ENCODE measurements around the gene GLP1R. TPM values are rescaled to one million over a fixed set of nuclear protein-coding genes. Genes with fewer than 3 reads are reported as not detected.

Gene GLP1R
- total RNA-seq, 1 donor from 2014 or later, result not detected

DNA sequence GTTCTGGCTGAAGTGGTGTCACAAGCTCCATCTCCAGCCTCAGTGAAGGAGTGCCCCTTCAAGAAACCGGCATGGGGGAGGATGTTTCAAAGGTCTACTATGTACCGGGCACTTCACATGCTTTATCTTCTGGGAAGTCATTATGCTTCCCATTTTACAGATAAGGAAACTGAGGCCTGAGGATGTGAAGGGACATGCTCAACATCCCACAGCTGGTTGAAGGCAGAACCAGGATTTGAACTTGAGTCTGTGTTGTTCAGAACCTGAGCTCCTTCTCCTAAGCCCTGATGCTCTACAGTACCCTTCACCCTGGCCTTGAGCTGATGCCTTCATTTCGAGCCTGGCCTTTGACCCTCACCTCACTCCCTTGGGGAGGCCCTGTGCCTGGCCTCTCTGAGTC is 13.0 kb downstream of the GLP1R start:
- intact Hi-C loops (cut with micrococcal nuclease), result no loop called here

DNA sequence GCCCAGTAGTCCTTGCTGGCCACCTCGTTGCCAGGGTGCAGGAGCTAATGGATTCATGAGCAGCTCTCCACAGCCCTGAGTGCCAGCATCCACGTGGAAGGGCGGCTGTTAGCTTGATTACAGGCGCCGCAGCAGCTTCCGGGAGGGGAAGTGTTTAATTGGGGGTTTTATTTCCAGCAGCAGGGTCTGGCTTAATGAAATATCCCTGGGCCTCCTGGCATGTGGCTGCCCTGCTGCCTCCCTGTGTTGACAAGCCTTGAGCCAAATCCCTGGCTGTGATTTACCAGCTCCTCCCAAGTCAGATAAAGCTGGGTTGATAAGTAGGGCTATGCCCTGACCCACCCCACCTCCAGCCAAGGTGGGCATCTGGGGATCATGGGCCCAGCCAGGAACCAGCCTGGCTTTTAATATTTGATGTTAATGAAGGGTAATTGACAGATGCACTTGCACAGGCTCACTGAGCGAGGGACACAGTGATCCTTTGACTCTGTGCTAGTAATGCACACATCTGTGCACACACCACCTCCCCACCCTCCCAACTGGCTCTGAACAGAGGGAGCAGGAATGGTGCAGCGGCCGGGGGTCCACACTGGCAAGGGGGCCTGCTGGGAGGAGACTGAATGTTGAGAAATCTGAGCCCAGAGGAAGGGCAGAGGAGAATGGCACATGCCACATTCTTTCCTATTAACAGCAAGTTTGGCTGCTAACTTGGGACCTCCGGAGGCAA is 13.6 kb downstream of the GLP1R start:
- intact Hi-C loops (cut with micrococcal nuclease), result no loop called here

DNA sequence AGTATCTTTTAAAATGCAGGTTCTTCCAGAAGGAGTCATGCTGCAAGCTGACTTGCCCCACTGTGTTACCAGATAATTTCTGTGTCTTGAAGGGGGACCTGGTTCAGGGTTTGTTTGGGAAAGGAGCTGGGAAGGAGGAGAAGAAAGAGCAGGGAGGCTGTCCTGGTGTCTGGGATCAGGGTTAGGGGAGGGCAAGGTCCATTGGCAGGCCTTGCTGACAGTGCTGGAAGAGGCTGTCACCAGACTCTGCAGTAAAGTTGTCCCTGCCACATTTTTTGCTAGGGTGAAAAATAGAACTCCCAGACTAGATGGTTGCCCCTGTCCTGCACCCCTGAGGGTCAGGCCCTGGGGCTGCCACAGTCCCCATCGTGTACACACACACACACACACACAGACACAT is 14.9 kb downstream of the GLP1R start:
- intact Hi-C loops (cut with micrococcal nuclease), result no loop called here

DNA sequence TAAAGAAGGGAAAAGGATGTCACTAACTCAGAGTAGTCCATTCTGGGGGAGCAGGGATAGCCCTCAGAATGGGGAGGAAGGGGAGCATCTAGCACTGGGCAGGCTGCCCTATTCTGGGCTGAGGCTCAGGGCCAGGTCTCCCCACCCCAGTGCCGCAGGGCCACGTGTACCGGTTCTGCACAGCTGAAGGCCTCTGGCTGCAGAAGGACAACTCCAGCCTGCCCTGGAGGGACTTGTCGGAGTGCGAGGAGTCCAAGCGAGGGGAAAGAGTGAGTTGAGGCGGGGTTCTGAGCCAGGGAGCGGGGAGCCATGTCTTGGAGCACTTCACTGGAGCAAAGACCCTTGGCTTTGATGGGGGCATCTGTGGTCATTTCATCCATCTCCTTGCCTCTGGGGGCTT is 17.0 kb downstream of the GLP1R start:
- intact Hi-C loops (cut with micrococcal nuclease), result no loop called here

DNA sequence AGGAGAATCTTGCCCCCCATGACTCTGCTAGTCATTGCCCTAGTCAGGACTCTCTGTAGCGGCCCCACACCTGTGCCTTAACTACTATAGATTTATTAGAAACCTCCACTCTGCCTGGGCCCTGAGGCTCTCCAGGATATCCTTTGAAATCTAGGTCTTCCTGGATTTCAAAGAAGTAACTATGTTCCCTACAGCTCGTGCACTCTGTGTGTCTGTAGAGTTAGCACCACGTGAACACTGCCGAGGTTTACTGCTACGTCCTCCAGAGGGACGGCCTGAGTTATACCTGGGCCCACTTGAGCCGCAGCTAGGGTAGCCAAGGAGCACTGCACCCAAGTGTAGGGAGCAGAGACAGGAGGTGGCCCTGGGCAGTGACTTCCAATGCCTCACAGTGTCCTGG is 19.8 kb downstream of the GLP1R start:
- intact Hi-C loops (cut with micrococcal nuclease), result no loop called here

DNA sequence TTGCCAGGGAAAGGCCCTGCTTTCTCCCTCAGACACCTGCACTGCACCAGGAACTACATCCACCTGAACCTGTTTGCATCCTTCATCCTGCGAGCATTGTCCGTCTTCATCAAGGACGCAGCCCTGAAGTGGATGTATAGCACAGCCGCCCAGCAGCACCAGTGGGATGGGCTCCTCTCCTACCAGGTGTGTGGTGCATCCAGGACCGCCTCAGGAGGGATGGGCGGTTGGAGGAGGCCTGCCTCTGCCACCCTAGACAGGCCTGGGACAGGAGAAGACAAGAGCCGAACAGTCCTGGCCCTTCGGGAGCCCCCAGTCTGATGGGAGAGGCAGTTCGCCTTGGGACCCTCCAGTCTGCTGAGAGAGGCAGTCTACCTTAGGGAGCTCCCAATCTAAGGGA is 24.2 kb downstream of the GLP1R start:
- intact Hi-C loops (cut with micrococcal nuclease), result no loop called here

DNA sequence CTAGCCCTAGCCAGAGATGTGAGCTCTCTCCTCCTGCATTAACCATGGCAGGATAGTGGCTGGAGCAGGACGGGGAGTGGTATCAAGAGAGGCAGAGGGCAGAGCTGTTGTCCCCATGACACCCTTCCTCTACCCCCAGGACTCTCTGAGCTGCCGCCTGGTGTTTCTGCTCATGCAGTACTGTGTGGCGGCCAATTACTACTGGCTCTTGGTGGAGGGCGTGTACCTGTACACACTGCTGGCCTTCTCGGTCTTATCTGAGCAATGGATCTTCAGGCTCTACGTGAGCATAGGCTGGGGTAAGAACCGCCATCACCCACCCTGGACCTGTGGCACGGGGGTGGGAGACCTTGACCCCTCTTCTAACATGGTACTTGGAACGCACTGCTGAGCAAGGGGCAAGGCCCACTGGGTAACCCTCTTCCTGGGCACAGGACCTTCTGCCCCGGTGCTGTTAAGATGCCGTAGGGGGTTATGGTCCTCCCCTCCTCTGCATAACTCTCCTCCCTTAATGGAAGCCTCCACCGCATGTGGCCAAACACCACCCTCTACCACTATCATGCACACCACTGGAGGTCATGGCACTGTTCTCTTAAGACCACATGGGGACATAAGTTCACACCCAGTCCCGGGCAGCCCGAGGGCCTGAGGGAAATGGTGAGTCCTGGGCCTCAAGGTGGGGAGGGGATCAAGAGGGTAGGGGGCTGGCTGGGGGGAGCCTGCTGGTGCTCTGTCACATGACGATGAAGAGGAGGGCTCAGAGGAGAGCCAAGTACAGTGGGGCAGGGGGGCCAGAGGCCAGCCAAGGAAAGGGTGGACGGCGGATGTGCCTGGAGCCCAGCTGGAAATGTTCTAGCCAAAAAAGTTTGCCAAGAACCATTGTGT is 25.1 kb downstream of the GLP1R start:
- intact Hi-C loops (cut with micrococcal nuclease), result no loop called here

DNA sequence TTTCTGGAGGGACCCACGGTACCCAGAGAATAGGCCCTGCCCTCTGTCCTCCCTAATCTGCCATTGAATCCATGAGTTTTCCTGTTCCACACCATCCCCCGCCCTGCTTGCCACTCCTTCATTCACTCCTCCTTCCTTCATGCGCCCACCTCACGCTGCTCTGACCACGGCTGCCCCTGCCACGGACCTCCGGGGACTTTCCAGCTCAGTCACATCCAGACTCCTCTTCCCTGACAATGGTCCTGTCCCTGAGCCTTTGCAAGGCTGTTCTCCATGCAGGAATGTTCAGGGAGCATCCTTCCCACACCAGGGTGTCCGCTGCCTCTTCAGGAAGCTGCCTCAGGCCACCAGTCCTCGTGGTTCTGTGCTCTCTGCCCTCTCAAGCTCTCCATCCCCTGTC is 25.9 kb downstream of the GLP1R start:
- intact Hi-C loops (cut with micrococcal nuclease), result no loop called here

DNA sequence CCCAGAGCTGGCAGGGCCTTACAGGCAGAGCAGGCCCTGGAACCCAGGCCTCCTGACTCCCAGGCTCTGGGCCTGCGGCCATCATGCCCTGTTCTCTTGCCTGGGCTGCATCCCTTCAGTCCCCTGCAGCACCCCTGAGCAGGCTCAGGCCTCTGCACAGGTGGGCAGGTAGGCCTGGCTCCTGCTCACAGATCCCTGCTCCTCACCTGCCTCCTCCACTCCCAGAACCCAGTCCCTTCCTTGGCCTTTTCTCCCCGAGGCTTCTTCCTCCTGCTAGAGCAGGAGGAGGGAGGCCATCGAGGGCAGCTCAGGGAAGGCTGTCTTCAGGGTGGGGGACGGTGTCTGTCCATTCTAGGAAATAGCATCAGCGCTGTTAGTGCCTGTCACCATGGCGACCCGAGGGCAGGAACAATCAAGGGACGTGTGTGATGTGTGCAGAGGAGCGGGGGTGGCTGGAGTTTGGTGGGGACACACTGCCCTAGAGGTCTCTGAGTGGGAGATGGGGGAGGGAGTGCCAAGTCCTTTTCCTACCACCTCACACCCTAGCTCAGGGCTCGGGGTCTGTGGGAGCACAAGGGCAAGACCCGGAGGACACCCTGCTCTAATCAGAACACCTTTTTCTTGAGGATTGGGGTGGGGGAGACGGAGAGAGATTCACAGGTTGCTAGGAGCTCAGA is 26.6 kb downstream of the GLP1R start:
- intact Hi-C loops (cut with micrococcal nuclease), result no loop called here

DNA sequence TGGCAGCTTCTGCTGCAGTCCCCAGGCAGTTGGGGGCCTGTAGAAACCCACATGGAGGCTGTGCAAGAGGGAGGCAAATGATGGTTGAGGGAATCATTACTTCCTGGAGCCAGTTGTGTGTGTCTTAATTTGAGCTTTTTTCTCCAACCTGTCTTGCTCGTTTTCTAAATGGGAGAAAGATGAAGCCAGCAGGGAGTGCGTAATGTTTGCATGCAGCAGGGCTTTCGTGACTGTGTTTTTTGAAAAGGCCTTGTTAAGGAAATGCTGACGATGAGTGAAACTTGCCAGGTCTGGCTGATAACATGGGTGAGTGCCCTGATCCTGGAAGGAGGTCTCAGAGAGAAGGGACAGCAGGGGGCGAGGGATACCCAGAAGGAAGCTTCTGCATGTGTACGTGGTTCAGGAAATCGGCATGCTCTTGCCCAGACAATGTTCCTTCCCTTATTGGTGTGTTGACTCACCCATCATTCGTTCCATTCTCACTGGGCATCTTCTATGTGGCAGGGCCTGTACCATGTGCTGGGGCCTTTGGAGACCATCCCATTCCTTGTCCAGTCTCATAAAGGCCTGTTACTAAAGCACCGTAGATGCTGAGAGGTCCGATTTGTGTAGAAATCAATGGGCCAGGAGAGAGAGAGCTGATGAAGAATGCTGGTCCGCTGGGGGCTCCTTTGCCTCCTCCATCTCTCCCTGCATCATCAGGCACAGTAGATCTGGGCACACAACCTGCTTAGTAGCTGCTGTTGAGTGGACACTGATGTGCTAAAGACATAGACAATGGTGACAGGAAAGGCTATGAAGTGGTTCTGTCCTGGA is 27.4 kb downstream of the GLP1R start:
- intact Hi-C loops (cut with micrococcal nuclease), result no loop called here

DNA sequence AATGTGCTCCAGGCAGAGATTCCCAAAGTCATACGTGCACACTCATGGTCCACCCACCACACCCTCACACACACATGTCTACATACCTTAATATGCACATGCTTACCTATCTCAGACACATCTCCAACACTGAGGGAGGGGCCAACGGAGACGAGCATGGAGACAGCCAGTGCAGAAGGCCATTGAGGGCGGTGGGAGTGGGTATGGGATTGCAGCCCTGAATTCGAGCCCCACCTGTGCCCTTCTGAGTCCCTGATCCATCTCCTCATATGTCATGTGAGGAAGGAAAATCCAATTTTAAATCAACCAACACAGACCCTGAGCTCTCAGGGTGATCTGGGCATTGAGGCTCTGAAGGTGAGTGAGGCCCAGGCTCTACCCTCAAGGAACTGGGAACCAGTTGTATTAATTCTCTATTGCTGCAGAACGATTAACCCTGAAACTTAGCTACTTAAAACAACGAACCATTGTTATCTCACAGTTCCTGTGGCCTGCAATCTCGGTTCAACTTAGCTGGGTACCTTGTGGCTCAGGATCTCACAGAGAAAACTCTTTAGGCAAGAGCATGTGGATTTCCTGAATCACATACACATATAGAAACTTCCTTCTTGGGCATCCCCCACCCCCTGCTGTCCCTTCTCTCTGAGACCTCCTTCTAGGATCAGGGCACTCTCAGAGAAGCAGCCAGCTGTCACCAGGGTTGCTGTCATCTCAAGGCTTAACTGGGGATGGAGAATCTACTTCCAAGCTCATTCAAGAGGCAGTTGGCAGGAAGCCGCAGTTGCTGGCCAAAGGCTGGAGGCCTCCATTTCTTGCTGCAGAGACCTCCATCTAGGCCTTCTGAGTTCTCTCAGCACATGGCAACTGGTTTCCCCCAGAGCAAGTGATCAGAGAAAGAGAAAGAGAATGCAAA is 28.3 kb downstream of the GLP1R start:
- intact Hi-C loops (cut with micrococcal nuclease), result no loop called here

DNA sequence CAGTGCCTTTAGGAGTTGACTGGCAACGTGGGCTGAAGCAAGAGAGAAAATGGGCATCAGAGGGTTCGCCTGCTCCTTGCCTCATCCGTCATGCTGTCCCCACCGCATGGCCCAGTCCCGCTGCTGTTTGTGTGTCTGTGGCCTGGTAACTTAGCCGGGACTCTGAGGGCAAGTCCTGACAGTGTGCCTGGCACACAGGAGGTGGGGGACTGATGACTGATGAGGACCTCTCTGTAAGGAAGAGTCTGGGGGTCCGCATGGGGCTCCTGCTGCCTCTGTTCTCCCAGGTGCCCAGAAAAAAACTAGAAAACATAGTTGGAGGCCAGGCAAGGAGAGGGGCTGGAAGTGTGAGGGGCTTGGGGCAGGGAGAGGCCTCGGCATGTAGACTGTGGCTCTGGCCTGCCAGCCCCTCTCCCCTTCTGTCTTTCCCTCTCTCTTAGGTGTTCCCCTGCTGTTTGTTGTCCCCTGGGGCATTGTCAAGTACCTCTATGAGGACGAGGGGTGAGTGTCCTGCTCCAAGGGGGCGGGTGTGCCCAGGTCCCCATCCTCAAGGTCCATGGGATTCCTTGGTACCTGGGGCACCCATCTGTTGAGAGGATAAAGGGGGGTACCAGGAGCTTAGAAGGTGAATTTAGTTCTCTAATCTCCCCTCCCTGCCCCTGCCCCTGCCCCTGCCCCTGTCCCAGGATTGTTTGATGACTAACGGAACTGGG is 29.5 kb downstream of the GLP1R start:
- intact Hi-C loops (cut with micrococcal nuclease), result no loop called here

DNA sequence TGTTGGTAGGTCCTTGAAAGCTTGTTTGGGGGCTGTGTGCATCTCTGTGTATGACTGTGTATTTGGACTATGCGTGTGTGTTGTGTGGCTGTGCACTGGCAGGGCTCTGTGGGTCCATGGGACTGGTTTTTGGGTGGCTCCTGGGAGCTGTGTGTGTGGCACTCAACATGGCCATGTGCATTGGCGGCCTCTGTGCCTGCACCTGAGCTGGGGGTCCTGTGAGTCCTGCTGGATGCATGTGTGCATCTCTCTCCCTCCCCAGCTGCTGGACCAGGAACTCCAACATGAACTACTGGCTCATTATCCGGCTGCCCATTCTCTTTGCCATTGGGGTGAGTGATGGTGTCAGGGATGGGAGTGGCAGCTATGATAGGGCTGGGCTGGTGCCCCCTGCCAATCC is 30.1 kb downstream of the GLP1R start:
- intact Hi-C loops (cut with micrococcal nuclease), result no loop called here

DNA sequence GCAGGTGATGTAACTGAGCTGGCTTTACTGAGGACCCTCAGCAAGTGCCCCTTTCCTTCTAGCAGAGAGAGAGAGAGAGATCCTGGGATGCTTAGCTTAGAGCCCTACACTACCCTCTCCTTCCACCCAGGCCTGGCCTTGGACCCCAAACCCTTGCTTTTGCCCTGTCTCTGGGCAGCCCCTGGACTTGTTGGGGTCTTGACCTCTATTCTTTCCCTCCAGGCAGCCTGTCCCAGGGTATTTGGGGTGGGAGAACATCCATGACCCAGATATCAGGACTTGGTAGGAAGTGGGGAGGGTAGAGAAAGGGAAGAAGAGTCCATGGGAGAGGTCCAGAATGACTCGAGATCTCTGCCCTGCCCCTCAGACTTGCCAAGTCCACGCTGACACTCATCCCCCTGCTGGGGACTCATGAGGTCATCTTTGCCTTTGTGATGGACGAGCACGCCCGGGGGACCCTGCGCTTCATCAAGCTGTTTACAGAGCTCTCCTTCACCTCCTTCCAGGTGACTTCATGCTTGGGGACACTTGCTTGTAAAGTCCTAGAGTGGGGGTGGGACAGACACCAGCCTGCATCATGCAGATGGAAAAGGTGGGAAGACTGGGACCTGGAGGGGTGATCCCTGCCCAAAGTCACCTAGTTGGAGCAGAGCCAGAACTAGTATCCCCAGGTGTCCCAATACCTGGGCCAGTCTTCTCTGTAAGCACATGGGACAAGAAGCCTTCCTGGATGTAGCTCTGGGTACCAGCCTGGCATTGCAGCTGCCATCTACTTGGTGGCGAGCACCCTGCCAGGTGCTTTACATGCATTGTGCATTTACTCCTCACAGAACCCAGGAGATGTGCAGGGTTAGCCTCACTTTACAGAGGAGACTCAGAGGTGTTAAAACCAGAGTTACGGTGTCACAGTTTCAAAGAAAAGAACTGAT is 30.9 kb downstream of the GLP1R start:
- intact Hi-C loops (cut with micrococcal nuclease), result no loop called here

DNA sequence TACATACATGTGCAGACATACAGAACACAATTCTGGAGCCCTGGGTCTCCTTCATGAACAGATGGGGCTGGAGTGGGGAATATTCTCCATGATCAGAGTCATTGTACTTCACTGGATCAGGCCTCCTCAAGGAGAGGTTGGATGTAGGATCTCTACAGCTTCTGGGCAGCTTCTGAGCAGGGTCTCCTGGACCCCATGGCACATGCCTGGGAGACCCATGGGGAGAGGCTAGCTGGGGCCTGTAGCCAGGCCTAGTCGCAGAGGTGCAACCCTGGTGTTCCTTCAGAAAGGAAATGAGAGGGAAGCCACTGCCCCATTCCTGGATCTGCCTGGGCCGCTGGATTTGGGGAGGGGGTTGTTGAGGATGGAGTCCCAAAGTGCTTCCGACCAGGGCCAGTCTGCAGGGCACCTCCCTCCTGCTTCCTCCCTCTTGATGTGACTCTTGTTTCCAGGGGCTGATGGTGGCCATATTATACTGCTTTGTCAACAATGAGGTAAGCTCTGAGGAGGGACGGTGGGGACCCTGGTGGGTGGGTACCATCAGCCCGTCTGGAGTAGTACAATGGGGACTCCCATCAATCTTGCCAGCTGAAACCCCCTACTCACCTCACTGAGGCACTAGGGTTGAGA is 31.8 kb downstream of the GLP1R start:
- intact Hi-C loops (cut with micrococcal nuclease), result no loop called here

DNA sequence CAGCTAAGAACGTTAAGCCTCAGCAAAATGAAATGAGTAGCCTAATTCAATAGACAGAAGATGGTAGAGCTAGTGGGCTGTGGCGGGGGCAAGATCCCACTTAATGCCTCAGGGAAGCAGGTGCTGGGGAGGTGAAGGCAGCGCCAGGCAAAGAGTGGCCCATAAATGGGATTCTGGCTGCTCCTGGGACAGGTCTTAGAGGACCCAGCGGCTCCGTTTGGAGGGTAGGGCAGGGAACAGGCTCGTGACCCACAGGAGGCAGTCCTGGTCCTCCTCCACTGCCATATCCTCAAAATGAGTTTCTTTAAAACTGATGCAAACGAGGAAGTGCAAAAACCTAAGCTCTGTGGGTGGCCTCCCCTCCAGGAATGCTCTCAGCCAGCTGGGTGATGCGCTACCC is 33.7 kb downstream of the GLP1R start:
- intact Hi-C loops (cut with micrococcal nuclease), result no loop called here

DNA sequence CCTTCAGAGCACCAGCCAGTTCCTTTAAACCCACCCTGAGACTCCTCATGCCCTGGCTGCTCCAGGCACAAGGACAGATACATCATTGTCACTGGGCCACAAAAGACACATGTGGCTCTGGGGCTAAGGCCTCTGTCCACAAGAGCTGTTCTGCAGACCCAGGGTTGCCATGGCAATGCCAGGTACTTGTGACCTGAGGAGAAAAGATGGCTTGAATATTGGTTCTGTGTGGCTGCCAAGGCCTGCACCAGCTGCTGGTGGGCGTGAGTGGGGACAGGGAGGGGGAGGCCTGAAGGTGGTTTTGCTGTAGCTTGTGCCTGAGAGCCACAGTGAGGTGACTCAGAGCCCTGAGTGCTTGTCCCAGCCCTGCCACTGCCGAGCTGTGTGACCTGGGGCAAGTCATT is 34.7 kb downstream of the GLP1R start:
- intact Hi-C loops (cut with micrococcal nuclease), result no loop called here

DNA sequence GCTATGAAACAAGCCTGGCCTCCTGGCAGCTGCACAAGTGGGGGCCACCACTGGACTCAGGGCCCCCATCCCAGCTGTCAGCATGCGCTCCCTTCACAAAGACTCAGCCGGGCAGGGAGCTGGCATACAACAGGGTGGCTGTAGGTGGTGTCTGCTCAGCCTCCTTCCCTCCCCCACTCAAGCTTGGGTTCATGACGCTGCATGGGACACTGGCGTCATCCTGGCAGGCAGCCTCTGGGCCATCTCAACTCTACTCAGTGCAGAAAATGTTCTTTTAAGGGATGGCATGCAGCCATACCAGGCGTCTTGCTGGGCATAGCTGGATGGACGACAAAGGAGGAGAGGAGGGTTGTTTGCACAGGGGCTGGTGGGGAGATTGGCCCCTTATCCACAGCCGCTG is 35.9 kb downstream of the GLP1R start:
- intact Hi-C loops (cut with micrococcal nuclease), result no loop called here
